ENCODE measurements around the gene ABCD1.

ABCD1 gene

GRCh38 chrX:153766098-153766817 is 41.6 kb downstream of the ABCD1 start:
- Histone ChIP-seq H3K36me3 (ENCODE audit: control insufficient read depth in 2 of 2, insufficient read depth in 1 of 2, low read length in 2 of 2) (no peaks in the 10 kb centered on the region), H3K4me3 (ENCODE audit: low read depth, low read length) (peak overlapping the region; percentile 30), H3K4me1 (ENCODE audit: control insufficient read depth, insufficient read depth, low read length) (0 out of 2 replicates have a peak, but pooled peaks cover 3% of the 10 kb centered on the region), H3K9me3 (ENCODE audit: control insufficient read depth, insufficient read depth, low read depth, low read length) (no peaks in the 10 kb centered on the region), H3K27ac (ENCODE audit: extremely low read depth, low read depth, low read length) (peak overlapping the region; percentile 7; the same call in 1 of the 2 replicates)
- ChIA-PET POLR2A (interaction anchor here (0.5 to 1.7 kb wide), 8 partner anchors 16 to 204 kb away, joined by 3 to 12 read pairs (median 4); partner anchors contain the start of genes IDH3G, SRPK3 and SSR4), CTCF (interaction anchor here (0.6 to 6.5 kb wide), 7 partner anchors 13 to 227 kb away, joined by 3 to 63 read pairs (median 3); no protein-coding TSS in a partner anchor)
- TF ChIP-seq ZBTB17 (tag by site-specific recombination; IDR thresholded peaks at IDR 0.05): peak; percentile 69
- peak; percentile 59; the same call in 1 of the 2 replicates for TF ChIP-seq BCL11A (tag by site-specific recombination; IDR thresholded peaks at IDR 0.05; ENCODE audit: low read depth)
- no peak for TF ChIP-seq ZBTB11 (tag by site-specific recombination; conservative IDR thresholded peaks at IDR 0.05; ENCODE audit: low read depth)
- TF ChIP-seq ZBTB20 (tag by site-specific recombination; IDR thresholded peaks at IDR 0.05): peak; percentile 35; the same call in 1 of the 2 replicates
- TF ChIP-seq ZNF19 (tag by site-specific recombination; IDR thresholded peaks at IDR 0.05; ENCODE audit: low read depth): no peak
- no peak for TF ChIP-seq MEIS1 (CRISPR knock-in tag; IDR thresholded peaks at IDR 0.05; ENCODE audit: borderline replicate concordance)
- no peak for TF ChIP-seq ZNF221 (tag by site-specific recombination; IDR thresholded peaks at IDR 0.05; ENCODE audit: borderline replicate concordance)
- no peak for TF ChIP-seq BCL11B (tag by site-specific recombination; IDR thresholded peaks at IDR 0.05; ENCODE audit: low read depth)
- TF ChIP-seq ZFP69B (tag by site-specific recombination; IDR thresholded peaks at IDR 0.05): 0 out of 2 replicates have a peak, but pooled peaks have one; percentile 23
- TF ChIP-seq KLF17 (tag by site-specific recombination; IDR thresholded peaks at IDR 0.05): peak; percentile 82
- TF ChIP-seq ZNF777 (tag by site-specific recombination; IDR thresholded peaks at IDR 0.05; ENCODE audit: borderline replicate concordance): no peak
- no peak for TF ChIP-seq ZBTB1 (tag by site-specific recombination; IDR thresholded peaks at IDR 0.05)
- TF ChIP-seq KLF10 (tag by site-specific recombination; IDR thresholded peaks at IDR 0.05): no peak
- no peak; the same call in 1 of the 2 replicates for TF ChIP-seq ZNF692 (tag by site-specific recombination; IDR thresholded peaks at IDR 0.05)
- no peak for TF ChIP-seq PBX3 (CRISPR knock-in tag; IDR thresholded peaks at IDR 0.05)
- no peak for TF ChIP-seq ZNF449 (tag by site-specific recombination; IDR thresholded peaks at IDR 0.05)
- TF ChIP-seq GFI1B (tag by site-specific recombination; IDR thresholded peaks at IDR 0.05): no peak
- peak; percentile 75; the same call in 1 of the 2 replicates for TF ChIP-seq HIC1 (tag by site-specific recombination; IDR thresholded peaks at IDR 0.05)
- TF ChIP-seq IKZF3 (tag by site-specific recombination; IDR thresholded peaks at IDR 0.05): no peak
- 0 out of 2 replicates have a peak, but pooled peaks have one; percentile 42 for TF ChIP-seq ZBTB8A (tag by site-specific recombination; IDR thresholded peaks at IDR 0.05)
- no peak for TF ChIP-seq ZNF311 (tag by site-specific recombination; IDR thresholded peaks at IDR 0.05; ENCODE audit: borderline replicate concordance)
- no peak for TF ChIP-seq ZNF426 (tag by site-specific recombination; IDR thresholded peaks at IDR 0.05)
- no peak for TF ChIP-seq ZNF555 (tag by site-specific recombination; conservative IDR thresholded peaks at IDR 0.05)
- TF ChIP-seq ZNF580 (tag by site-specific recombination; IDR thresholded peaks at IDR 0.05): no peak
- no peak; the same call in 1 of the 2 replicates for TF ChIP-seq SP3 (tag by site-specific recombination; IDR thresholded peaks at IDR 0.05)

Measured in HEK293 (cell line).